IPS-NIHi7 (cell line): Measurements from ENCODE around the gene PTPRN2.

Source experiments
- DNase-seq: peaks from one replicate; pipeline ENCODE4 v3.0.0; 2012; ENCODE audit warnings: mixed read lengths; ENCODE audit errors: extremely low spot score

PTPRN2 gene

DNA sequence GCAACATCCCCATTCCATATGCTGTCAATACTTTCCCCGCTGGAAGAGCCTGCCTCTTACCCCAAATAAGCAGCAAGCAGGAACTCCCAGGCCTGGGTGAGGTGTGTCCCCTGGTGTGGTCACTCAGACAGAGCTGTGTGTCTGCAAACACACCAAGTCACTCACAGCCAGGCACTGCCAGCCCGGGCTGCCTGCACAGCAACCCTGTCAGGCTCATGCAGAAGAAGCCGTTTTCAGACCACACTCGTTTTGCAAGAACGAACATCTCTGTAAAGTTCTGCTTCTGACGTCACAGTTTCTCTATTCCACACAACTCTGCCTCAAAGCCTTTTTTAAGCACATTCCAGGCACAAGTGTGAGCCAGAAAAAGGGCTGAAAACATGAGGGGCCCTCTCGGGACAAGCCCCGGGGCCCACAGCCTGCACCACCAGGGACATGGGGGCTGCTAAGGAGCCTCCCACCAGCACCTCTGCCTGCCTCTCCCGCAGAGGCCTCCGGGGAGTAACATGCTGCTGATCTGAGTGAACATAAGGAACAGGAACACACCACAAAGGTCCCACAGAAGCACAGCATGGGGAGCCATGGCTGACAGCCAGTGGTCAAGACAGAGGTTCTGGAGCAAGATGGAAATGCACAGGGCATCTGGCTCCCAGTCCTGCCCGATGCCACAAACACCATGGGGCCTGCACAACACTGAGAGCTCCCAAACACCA, 11.4 kb downstream of the PTPRN2 start:
- DNase-seq, result no peak

- DNase-seq, result no peak
Measured at GRCh38 chr7:158574308-158575036, 13.2 kb downstream of the PTPRN2 start.

DNA sequence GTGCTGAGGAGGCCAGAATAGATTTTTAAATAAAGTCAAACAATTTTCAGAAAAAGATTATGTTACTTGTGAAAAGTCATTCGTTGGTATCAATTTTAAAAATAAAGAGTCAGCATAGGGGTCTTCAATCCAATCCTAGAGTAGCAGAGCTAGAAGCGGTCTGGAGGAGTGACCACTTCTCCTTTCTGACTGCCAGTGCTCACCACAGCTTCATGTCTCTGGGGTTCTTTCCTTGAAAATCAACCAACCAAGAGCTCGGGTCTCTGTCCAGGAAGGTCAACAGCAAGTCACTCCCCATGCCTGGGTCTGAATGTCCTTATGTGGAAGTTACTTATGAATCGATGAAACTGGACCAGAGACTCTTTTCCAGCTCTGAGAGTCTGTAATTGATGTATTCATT, 14.3 kb downstream of the PTPRN2 start:
- DNase-seq, result no peak

- no peak for DNase-seq
Measured at GRCh38 chr7:158572000-158572828, 15.4 kb downstream of the PTPRN2 start.

- DNase-seq, result no peak
Measured at GRCh38 chr7:158570449-158571170, 17.0 kb downstream of the PTPRN2 start.

- peak; percentile 59 for DNase-seq
Measured at GRCh38 chr7:158569858-158570323, 17.7 kb downstream of the PTPRN2 start.

- no peak for DNase-seq
Measured at GRCh38 chr7:158568974-158569857, 18.4 kb downstream of the PTPRN2 start.

DNA sequence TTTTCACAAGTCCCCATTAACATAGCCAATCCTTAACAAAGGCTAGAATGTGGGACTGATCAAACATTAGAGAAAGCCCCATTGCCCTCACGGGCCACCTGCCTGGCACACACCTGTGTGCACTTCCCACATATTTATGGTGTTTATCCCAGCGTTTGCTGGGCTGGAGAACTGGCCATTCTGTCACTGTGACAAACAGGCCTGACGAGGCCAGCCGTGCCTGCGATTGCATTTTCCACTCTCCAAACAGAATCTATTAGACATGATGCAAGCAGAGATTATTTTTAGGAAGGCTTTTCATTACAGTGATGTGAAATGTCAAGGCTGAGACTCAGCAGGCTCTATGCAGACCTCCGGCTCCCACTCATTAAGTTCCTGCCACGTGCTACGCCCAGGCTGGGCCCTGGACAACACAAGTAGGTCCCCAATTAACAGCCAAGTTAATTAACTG, 20.4 kb downstream of the PTPRN2 start:
- no peak for DNase-seq

GRCh38 chr7:158564663-158565035, 23.0 kb downstream of the PTPRN2 start:
- no peak for DNase-seq

DNA sequence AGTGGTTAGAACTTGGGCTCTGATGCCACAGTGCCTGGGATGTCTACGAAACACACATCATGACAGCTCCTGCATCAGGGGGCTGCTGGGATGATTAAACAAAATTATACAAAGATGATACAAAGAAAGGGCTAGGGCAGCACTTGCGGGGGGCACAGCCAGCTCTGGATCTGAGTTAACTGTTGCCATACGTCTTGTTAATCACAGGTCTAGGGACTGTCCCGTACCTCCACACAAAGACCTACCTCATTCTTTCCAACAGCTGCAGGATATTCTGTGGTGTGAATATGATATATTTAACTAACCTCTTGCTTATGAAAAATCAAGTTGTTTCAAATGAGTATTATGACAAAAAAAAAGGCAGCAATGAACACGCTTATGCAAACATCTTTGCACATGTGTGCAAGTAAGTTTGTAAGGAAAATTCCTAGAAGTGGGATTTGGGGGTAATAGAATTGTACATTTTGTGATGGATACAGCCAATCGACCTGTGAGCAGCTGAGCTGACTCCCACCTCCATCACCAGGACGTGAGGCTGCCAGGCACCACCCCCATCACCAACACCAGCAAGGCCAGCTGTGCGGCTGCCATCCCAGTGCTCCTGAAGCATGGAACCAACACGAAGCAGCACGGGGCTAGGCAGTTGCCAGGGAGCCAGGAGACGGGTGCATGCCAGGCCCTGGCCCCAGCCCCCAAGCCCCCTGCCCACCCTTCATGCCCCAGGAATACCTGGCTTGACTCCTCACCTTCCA, 23.5 kb downstream of the PTPRN2 start:
- no peak for DNase-seq

- no peak for DNase-seq
Measured at GRCh38 chr7:158563051-158563450, 24.6 kb downstream of the PTPRN2 start.

GRCh38 chr7:158562517-158562916, 25.1 kb downstream of the PTPRN2 start:
- no peak for DNase-seq

DNA sequence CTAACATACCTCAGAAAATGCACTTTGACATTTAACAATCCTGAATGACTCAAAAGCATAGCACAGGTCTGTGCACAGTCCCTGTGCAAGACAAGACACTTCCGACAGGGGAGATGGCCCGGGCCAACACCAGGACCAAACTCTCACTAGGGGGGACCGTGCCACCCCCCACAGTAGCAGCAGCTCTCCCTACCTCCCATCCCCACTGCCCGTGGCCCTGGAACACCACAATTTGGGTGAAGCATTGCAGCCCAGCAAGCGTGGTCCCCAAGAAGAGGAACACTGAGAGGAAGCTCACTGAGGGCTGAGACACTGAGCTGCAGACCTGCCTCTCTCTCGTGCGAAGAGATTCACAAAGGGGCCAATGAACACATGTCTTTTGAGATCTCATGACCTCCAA, 26.0 kb downstream of the PTPRN2 start:
- no peak for DNase-seq

DNA sequence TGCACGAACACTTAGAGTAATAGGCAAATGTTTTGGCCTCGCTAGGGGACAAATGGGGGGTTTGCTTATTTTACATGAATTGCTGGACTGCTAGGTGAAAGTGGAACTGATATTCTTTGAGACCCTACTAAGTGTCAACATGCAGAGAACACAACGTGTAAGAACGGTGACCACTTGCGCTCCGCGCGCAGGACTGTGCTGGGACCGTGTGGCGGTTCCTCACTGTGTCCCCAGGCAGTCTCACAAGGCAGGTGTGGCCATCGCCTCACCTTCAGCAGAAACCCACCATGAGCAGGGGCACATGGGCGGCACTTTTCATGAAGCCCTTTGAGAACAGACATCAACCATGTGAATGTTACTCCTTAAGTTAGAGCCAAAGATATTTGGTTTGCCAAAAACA, 27.2 kb downstream of the PTPRN2 start:
- no peak for DNase-seq

DNA sequence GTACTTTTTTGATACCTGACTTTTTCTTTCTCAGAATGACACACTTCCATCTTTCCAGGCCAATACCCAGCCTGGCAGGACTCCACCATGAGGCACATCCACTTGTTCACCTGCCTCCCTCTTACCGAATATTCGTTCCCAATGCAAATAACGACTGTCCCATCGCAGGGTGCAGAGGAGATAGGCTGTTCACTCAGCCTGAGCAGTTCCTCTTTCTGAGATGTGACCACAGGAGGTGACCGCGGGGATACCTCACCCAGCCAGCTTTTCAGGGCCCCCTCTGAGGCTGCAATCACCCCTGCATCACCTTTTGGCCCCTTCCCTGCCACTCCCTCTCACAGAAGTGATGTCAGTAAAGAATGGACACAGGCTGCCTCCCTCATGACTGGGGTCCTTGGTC, 28.3 kb downstream of the PTPRN2 start:
- no peak for DNase-seq

- DNase-seq, result no peak
Measured at GRCh38 chr7:158558816-158559215, 28.8 kb downstream of the PTPRN2 start.

- no peak for DNase-seq
Measured at GRCh38 chr7:158557441-158557755, 30.2 kb downstream of the PTPRN2 start.

- DNase-seq, result no peak
Measured at GRCh38 chr7:158556721-158557440, 30.7 kb downstream of the PTPRN2 start.

- no peak for DNase-seq
Measured at GRCh38 chr7:158555034-158555520, 32.5 kb downstream of the PTPRN2 start.
